ENCODE measurements around the gene CEP128.

GRCh38 chr14:80605536-80605935, 336.0 kb downstream of the CEP128 start:
- no peak for TF ChIP-seq CTCF (IDR thresholded peaks at IDR 0.05)
- no peak for TF ChIP-seq POLR2A (IDR thresholded peaks at IDR 0.05)
- TF ChIP-seq EP300 (IDR thresholded peaks at IDR 0.05) = no peak

Measured in stomach (tissue), 4 donors.